GM19397 (cell line): ENCODE measurements around the gene CCBE1.

Source experiments
- ATAC-seq: cut with Tn5 transposase; IDR thresholded peaks from one replicate; pipeline ENCODE4 v1.9.1; 2021; ENCODE audit warnings: mild to moderate bottlenecking, moderate library complexity; ENCODE audit not compliant: unreplicated experiment

Gene CCBE1

GRCh38 chr18:59576541-59577385 is 120.5 kb downstream of the CCBE1 start:
- no peak for ATAC-seq

GRCh38 chr18:59575995-59576394 is 121.2 kb downstream of the CCBE1 start:
- no peak for ATAC-seq

DNA sequence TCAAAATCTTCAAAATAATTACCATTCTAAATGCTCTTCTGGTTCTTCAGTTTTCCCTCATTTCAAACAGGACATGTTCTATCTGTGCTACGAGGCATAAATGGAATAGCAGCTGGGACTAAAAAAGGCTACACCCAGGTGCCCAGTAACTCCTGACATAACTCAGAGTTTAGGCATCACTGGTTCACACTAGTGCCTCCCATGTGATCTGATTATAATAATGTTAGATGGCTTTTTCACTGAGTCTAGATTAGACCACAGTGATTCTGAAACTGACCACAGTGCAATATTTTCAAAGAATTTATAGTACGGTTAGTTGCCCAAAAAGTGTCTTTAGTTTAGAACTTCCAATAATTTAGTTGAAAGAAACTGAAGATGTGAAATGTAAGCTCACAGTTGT is 123.3 kb downstream of the CCBE1 start:
- ATAC-seq, result no peak

DNA sequence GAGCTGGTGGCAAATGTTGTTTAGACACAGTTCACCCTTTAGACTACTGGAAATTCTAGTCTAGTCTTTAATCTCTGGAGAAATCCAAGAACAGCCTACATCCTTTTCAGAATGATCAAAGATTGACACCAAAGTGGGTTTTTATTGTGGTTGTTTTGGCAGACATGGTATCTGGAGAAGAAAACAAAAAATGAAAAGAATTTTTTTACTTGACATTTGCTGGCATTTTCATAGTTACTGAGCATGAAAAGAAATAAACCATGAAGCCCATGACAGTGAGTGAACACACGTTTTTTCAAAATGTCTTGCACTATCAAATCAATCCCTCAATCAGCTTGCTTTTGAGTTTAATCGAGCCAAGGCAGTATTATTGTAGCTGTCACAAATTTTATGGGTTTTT is 125.3 kb downstream of the CCBE1 start:
- no peak for ATAC-seq

DNA sequence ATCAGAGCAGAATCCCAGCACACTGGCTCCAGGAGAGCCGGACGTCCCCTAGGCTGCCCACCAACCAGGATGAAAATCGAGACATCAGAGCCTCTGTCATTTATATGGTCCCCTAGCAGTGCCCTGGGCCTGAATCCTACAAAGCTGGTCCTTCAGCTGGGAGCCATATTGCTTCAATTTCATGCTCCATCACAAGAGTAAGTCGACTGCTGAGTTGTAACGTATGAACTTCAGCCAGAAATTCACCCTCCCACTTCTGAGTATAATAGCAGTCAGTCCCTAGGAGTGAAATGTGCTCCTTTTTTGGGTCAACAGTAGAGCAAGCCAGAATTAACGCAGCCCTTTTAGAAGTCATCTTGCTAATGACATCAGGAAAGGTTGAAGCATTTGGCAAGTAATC is 126.4 kb downstream of the CCBE1 start:
- no peak for ATAC-seq

GRCh38 chr18:59570101-59570775 is 127.0 kb downstream of the CCBE1 start:
- ATAC-seq, result no peak

- ATAC-seq, result no peak
Measured at GRCh38 chr18:59569390-59569791, 127.8 kb downstream of the CCBE1 start.

GRCh38 chr18:59567431-59567830 is 129.8 kb downstream of the CCBE1 start:
- no peak for ATAC-seq

DNA sequence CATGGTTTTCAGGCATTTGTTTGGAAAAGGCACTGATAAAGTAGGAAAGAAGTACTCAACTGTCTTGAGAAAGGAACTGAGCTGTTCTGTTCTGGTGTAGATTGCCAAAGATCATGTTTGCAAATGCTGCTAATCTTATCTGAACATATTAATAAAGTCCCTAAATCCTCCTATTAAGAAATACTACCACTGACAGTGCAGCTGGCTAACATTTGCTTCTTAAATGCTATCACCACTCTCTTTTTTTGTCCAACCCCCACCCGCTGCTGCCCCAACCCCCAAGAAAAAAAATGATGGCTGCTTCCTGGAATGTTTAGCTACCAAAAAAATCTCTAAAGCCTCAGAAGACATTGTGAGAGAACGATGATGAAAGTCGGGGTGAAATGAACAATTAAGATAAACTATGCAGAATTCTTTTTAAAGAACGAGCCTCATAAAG is 130.7 kb downstream of the CCBE1 start:
- no peak for ATAC-seq

DNA sequence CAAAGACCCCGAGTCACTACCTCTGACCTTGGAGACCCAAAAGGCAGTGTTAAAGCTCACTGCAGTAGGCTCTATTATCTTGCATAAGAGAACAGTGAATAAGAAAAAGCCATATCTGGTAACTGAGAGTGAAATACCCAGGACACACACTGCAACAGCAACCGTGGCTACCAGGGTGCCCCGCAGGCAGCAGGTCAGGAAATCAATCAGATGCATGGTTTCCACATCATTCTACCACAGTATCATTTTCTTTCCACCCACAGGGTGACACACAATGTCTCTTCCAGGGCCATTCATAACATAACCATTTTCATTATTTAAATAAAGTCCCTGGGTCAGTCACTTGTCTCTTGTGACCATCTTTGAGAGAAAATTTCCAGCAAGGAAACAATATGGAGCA is 131.3 kb downstream of the CCBE1 start:
- ATAC-seq, result no peak

DNA sequence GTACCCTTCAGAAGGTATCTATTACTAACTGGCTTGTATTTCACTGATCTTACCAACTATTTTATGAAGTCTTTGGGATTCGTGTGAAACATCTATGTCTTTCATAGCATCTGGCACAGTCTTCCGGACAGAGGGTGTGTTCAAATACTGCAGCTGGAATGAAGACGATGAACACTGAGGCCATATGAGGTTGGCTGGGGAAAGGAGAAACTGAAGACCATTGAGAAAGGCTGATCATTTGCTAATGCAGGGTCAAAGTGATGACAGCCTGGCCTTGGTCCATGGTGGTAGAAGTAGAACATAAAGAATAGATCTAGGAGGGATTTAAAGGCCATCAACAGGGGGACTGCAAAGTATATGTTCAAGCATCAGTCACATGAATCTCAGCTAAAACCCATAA is 132.7 kb downstream of the CCBE1 start:
- no peak for ATAC-seq

DNA sequence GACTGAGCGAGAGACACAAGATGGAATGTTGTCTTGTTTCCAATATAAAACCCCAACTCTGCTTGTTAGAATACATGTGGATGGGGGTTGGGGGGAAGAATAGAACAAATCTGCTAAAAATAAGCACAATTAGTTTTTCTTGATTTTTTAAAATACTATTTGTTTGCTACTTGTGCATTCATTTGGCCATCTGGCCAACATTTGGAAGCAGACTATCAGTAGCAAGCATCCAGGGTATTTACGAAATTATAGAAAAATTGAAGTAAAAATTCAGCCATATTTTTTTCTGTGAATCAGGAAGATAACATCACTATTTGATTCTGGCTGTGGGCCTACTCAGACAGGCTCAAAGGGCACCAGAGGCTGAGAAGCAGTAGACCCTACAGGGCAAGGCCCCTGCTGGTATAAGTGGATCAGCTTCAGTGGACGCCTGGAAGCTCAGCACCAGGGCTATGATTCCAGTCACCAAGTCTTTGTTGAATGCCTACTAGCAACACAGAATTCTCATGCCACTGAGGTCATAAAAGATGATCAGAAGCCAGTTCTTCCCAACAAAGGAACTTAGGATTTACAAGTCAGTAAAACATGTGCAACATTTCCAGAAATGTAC is 133.9 kb downstream of the CCBE1 start:
- no peak for ATAC-seq

GRCh38 chr18:59562751-59563150 is 134.5 kb downstream of the CCBE1 start:
- ATAC-seq, result no peak

DNA sequence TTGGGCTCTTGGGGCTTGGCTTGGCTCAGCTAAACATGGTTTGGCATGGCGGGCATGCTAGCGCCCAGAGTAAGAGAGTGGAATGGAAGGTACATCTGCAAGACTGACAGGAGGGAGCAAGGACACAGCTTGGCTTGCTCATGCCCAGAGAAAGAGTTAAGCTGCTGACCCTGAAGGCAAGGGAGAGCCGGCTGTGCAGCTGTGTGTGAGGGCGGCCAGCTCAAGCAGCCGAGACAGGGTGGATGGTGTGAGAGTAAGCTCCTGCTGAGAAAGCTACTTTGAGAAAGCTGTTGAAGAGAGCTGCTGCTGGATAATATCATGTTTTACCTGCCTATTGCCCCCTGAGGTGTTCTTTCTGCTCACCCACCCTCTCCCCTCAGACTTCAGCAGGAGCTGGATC is 135.6 kb downstream of the CCBE1 start:
- ATAC-seq, result no peak

- no peak for ATAC-seq
Measured at GRCh38 chr18:59560556-59560955, 136.7 kb downstream of the CCBE1 start.

DNA sequence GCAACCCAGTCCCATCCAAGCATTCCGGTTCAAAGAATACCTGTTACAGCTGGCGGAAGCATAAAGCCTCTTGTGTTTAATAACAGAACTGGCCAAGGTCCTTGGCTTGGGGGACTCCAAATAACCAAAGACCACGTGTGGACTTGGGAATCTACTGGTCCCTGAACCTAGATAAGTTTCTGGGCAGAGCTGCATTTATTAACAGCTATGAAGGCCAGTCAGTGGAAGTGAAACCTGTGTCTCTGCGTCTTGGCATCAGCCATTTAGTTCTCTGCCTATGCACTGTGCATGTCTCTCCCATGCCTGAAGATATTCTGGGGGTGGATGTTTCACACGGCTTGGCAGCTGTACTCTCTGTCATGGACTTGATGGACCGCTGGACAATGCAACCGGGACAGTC is 137.7 kb downstream of the CCBE1 start:
- ATAC-seq, result no peak

GRCh38 chr18:59555995-59556659 is 141.1 kb downstream of the CCBE1 start:
- no peak for ATAC-seq

GRCh38 chr18:59554796-59555335 is 142.4 kb downstream of the CCBE1 start:
- ATAC-seq, result no peak

- ATAC-seq, result no peak
Measured at GRCh38 chr18:59553273-59553870, 143.9 kb downstream of the CCBE1 start.

GRCh38 chr18:59551902-59552635 is 145.2 kb downstream of the CCBE1 start:
- no peak for ATAC-seq
